HepG2 (cell line): ENCODE results near the gene FHIT. TPM values are rescaled to one million over a fixed set of nuclear protein-coding genes. Genes with fewer than 3 reads are reported as not detected.

Source experiments
- CBX1 ChIP-seq: IDR thresholded peaks from one replicate; pipeline ENCODE4 v1.6.1; 2016; ENCODE audit warnings: antibody characterized with exemption, low read depth
- EZH2 ChIP-seq: conservative IDR thresholded peaks from 2 replicates; pipeline ENCODE4 v1.6.1; 2012; ENCODE audit warnings: mild to moderate bottlenecking, low read depth, low read length, moderate library complexity
- FOXA1 ChIP-seq, 2 experiments: fragments of 450-650 bp in 1 of 2; sonication (generic) in 1 of 2; formaldehyde crosslinking in 1 of 2; IDR thresholded peaks; 2 replicates each; pipeline versions ENCODE4 v1.4.0 to v1.6.1; 2016 to 2020; ENCODE audit warnings: missing genetic modification reagents in 1 of 2
- HNRNPLL ChIP-seq: fragments of 200-400 bp; formaldehyde crosslinking; IDR thresholded peaks from 2 replicates; pipeline ENCODE4 v1.6.1; 2017; ENCODE audit warnings: mild to moderate bottlenecking, low read depth, low read length; ENCODE audit not compliant: poor library complexity, severe bottlenecking
- KLF13 ChIP-seq: sonication (generic); formaldehyde crosslinking; IDR thresholded peaks from 2 replicates; pipeline ENCODE4 v1.4.0; 2020; ENCODE audit warnings: mild to moderate bottlenecking, missing genetic modification reagents
- MED1 ChIP-seq: sonication (generic); formaldehyde crosslinking; IDR thresholded peaks from 2 replicates; pipeline ENCODE4 v1.4.0; 2020; ENCODE audit warnings: missing genetic modification reagents
- MIER2 ChIP-seq: IDR thresholded peaks from 2 replicates; pipeline ENCODE4 v1.6.1; 2016; ENCODE audit warnings: missing biosample characterization, missing genetic modification reagents
- NFE2L1 ChIP-seq: sonication (generic); formaldehyde crosslinking; IDR thresholded peaks from 2 replicates; pipeline ENCODE4 v1.4.0; 2020; ENCODE audit warnings: missing genetic modification reagents, mild to moderate bottlenecking, borderline replicate concordance
- PHF21A ChIP-seq: sonication (generic); formaldehyde crosslinking; IDR thresholded peaks from 2 replicates; pipeline ENCODE4 v1.5.0; 2020; ENCODE audit warnings: mild to moderate bottlenecking, missing genetic modification reagents
- PHF8 ChIP-seq: sonication (generic); formaldehyde crosslinking; IDR thresholded peaks from 2 replicates; pipeline ENCODE4 v1.5.0; 2020; ENCODE audit warnings: missing genetic modification reagents
- RNF2 ChIP-seq: fragments of 450-650 bp; conservative IDR thresholded peaks from 2 replicates; pipeline ENCODE4 v1.6.1; 2016; ENCODE audit warnings: low read depth
- SATB2 ChIP-seq: sonication (generic); formaldehyde crosslinking; IDR thresholded peaks from 2 replicates; pipeline ENCODE4 v1.5.0; 2020; ENCODE audit warnings: missing genetic modification reagents
- SMAD9 ChIP-seq: sonication (generic); formaldehyde crosslinking; IDR thresholded peaks from 2 replicates; pipeline ENCODE4 v1.5.1; 2020; ENCODE audit warnings: mild to moderate bottlenecking, missing genetic modification reagents
- SOX13 ChIP-seq, 3 experiments: fragments of 450-650 bp in 1 of 3; sonication (generic) in 1 of 3; formaldehyde crosslinking in 1 of 3; IDR thresholded peaks in 2 of 3; conservative IDR thresholded peaks in 1 of 3; 2 replicates each; pipeline versions ENCODE4 v1.5.0 to v1.6.1; 2016 to 2020; ENCODE audit warnings: antibody characterized with exemption in 1 of 3, mild to moderate bottlenecking in 1 of 3, missing compliant biosample characterization in 1 of 3, missing genetic modification reagents in 1 of 3, moderate library complexity in 1 of 3
- ZMYM3 ChIP-seq: sonication (generic); formaldehyde crosslinking; IDR thresholded peaks from 2 replicates; pipeline ENCODE4 v1.5.1; 2020; ENCODE audit warnings: mild to moderate bottlenecking, missing genetic modification reagents
- ZNF138 ChIP-seq: sonication (generic); formaldehyde crosslinking; IDR thresholded peaks from 2 replicates; pipeline ENCODE4 v1.5.0; 2020; ENCODE audit warnings: mild to moderate bottlenecking, low read depth, missing genetic modification reagents
- ZNF484 ChIP-seq: sonication (generic); formaldehyde crosslinking; IDR thresholded peaks from 2 replicates; pipeline ENCODE4 v1.5.1; 2020; ENCODE audit warnings: mild to moderate bottlenecking, low read depth, missing genetic modification reagents, borderline replicate concordance
- ZNF547 ChIP-seq: sonication (generic); formaldehyde crosslinking; IDR thresholded peaks from 2 replicates; pipeline ENCODE4 v1.5.1; 2020; ENCODE audit warnings: mild to moderate bottlenecking, missing genetic modification reagents
- ZNF557 ChIP-seq: sonication (generic); formaldehyde crosslinking; IDR thresholded peaks from 2 replicates; pipeline ENCODE4 v1.4.0; 2020; ENCODE audit warnings: missing genetic modification reagents
- ZNF562 ChIP-seq: sonication (generic); formaldehyde crosslinking; IDR thresholded peaks from 2 replicates; pipeline ENCODE4 v1.8.0; 2022; ENCODE audit warnings: missing genetic modification reagents, borderline replicate concordance
- polyA plus RNA-seq, 8 experiments: library from polyadenylated mRNA; depleted of rRNA in 3 of 8; stranded (reverse) in 7 of 8; unstranded in 1 of 8; fragments of >200 nt; fragmentation: Illumina TruSeq in 4 of 8; extraction: Trizol in 4 of 8; gene quantifications; 2 replicates each; pipeline versions ENCODE4 v1.2.1 to v1.2.3, GENCODE V29; 2011 to 2016; ENCODE audit warnings: low read depth in 4 of 8, missing spikeins in 1 of 8, mixed read lengths in 1 of 8; ENCODE audit not compliant: insufficient read depth in 1 of 8
- total RNA-seq, 5 experiments: library from RNA; depleted of rRNA; stranded (reverse); fragments of >200 nt; fragmentation: Illumina TruSeq; extraction: Trizol; gene quantifications; 2 replicates each; pipeline ENCODE4 v1.2.3, GENCODE V29; 2016; ENCODE audit warnings: low read depth in 1 of 5
- TF ChIP-seq, protein P1 (sequence below): sonication (generic); formaldehyde crosslinking; IDR thresholded peaks from 2 replicates; pipeline ENCODE4 v1.4.0; 2020; ENCODE audit warnings: missing genetic modification reagents, mild to moderate bottlenecking, borderline replicate concordance
- TF ChIP-seq, protein P2 (sequence below): sonication (generic); formaldehyde crosslinking; IDR thresholded peaks from 2 replicates; pipeline ENCODE4 v1.4.0; 2020; ENCODE audit warnings: missing genetic modification reagents
- TF ChIP-seq, protein P3 (sequence below): sonication (generic); formaldehyde crosslinking; IDR thresholded peaks from 2 replicates; pipeline ENCODE4 v1.4.0; 2020; ENCODE audit warnings: low read depth, mild to moderate bottlenecking, missing genetic modification reagents
- TF ChIP-seq, protein P4 (sequence below): sonication (generic); formaldehyde crosslinking; IDR thresholded peaks from 2 replicates; pipeline ENCODE4 v1.4.0; 2020; ENCODE audit warnings: mild to moderate bottlenecking, missing genetic modification reagents

FHIT gene
- total and polyA plus RNA-seq, 2 of the 13 experiments (the other 11 are each of a cell fraction or from before 2014, with no cell fraction given), result 4.0 to 4.6 TPM

DNA sequence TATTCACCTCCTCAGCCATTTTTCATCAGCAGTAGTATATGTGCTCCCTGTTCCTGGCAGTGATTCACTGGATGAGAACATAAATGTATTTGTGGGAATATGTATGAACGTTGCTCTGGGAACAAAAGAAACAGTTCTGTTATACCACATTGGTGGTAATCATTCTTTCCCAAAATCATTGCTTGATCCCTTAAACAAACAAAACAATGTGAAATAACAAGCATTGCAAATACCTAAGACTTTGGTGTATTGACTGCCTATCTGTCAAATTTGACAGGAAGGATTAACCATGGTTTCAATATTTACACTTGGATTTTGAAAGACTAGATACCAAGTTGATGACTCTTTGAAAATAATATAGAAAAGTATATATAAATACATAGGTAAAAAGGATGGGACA lies 284.1 kb downstream of the FHIT start (continued):
- TF ChIP-seq SATB2 (CRISPR knock-in tag), result no peak
- TF ChIP-seq SOX13 (IDR thresholded peaks at IDR 0.05), result peak; percentile 79
- TF ChIP-seq SOX13 (CRISPR knock-in tag; conservative IDR thresholded peaks at IDR 0.05 in 1 of 2, IDR thresholded peaks at IDR 0.05 in 1 of 2), result peak in 1 of 2 experiments; percentile 98; a peak in 2 of 4 replicates
- TF ChIP-seq KLF13 (CRISPR knock-in tag), result no peak
- TF ChIP-seq ZNF138, result no peak
- no peak for TF ChIP-seq ZNF484
- TF ChIP-seq SMAD9 (CRISPR knock-in tag), result no peak
- TF ChIP-seq HNRNPLL, result no peak
- TF ChIP-seq, protein P1, sequence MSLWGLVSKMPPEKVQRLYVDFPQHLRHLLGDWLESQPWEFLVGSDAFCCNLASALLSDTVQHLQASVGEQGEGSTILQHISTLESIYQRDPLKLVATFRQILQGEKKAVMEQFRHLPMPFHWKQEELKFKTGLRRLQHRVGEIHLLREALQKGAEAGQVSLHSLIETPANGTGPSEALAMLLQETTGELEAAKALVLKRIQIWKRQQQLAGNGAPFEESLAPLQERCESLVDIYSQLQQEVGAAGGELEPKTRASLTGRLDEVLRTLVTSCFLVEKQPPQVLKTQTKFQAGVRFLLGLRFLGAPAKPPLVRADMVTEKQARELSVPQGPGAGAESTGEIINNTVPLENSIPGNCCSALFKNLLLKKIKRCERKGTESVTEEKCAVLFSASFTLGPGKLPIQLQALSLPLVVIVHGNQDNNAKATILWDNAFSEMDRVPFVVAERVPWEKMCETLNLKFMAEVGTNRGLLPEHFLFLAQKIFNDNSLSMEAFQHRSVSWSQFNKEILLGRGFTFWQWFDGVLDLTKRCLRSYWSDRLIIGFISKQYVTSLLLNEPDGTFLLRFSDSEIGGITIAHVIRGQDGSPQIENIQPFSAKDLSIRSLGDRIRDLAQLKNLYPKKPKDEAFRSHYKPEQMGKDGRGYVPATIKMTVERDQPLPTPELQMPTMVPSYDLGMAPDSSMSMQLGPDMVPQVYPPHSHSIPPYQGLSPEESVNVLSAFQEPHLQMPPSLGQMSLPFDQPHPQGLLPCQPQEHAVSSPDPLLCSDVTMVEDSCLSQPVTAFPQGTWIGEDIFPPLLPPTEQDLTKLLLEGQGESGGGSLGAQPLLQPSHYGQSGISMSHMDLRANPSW (CRISPR knock-in tag), result no peak
- no peak for TF ChIP-seq EZH2
- TF ChIP-seq, protein P2, sequence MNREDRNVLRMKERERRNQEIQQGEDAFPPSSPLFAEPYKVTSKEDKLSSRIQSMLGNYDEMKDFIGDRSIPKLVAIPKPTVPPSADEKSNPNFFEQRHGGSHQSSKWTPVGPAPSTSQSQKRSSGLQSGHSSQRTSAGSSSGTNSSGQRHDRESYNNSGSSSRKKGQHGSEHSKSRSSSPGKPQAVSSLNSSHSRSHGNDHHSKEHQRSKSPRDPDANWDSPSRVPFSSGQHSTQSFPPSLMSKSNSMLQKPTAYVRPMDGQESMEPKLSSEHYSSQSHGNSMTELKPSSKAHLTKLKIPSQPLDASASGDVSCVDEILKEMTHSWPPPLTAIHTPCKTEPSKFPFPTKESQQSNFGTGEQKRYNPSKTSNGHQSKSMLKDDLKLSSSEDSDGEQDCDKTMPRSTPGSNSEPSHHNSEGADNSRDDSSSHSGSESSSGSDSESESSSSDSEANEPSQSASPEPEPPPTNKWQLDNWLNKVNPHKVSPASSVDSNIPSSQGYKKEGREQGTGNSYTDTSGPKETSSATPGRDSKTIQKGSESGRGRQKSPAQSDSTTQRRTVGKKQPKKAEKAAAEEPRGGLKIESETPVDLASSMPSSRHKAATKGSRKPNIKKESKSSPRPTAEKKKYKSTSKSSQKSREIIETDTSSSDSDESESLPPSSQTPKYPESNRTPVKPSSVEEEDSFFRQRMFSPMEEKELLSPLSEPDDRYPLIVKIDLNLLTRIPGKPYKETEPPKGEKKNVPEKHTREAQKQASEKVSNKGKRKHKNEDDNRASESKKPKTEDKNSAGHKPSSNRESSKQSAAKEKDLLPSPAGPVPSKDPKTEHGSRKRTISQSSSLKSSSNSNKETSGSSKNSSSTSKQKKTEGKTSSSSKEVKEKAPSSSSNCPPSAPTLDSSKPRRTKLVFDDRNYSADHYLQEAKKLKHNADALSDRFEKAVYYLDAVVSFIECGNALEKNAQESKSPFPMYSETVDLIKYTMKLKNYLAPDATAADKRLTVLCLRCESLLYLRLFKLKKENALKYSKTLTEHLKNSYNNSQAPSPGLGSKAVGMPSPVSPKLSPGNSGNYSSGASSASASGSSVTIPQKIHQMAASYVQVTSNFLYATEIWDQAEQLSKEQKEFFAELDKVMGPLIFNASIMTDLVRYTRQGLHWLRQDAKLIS (CRISPR knock-in tag), result no peak
- TF ChIP-seq PHF21A, result no peak
- no peak for TF ChIP-seq MIER2 (CRISPR knock-in tag)
- no peak for TF ChIP-seq PHF8 (CRISPR knock-in tag)
- no peak for TF ChIP-seq RNF2
- TF ChIP-seq, protein P3, sequence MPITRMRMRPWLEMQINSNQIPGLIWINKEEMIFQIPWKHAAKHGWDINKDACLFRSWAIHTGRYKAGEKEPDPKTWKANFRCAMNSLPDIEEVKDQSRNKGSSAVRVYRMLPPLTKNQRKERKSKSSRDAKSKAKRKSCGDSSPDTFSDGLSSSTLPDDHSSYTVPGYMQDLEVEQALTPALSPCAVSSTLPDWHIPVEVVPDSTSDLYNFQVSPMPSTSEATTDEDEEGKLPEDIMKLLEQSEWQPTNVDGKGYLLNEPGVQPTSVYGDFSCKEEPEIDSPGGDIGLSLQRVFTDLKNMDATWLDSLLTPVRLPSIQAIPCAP (CRISPR knock-in tag), result no peak
- TF ChIP-seq MED1, result 0 out of 2 replicates have a peak, but pooled peaks have one; percentile 37
- TF ChIP-seq CBX1, result no peak
- no peak for TF ChIP-seq ZNF557
- TF ChIP-seq ZNF562 (CRISPR knock-in tag), result no peak
- peak; percentile 94 for TF ChIP-seq FOXA1 (IDR thresholded peaks at IDR 0.05)
- peak; percentile 93 for TF ChIP-seq FOXA1 (CRISPR knock-in tag; IDR thresholded peaks at IDR 0.05)
- TF ChIP-seq, protein P4, sequence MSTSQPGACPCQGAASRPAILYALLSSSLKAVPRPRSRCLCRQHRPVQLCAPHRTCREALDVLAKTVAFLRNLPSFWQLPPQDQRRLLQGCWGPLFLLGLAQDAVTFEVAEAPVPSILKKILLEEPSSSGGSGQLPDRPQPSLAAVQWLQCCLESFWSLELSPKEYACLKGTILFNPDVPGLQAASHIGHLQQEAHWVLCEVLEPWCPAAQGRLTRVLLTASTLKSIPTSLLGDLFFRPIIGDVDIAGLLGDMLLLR (CRISPR knock-in tag), result no peak
- no peak for TF ChIP-seq NFE2L1 (CRISPR knock-in tag)
- no peak for TF ChIP-seq ZMYM3 (CRISPR knock-in tag)
- no peak for TF ChIP-seq ZNF547 (CRISPR knock-in tag)
